Stimulated activated CD8-positive, alpha-beta memory T cell treated with anti-CD3 and anti-CD28 coated beads, Interleukin-15, amount 100 ng/mL, for 48 hours (primary cell): ENCODE data around the gene PRODH2.
"Not testable (repeated sequence)": the region's sequence is repeated elsewhere in the genome, so short reads cannot be mapped to it uniquely, and the experiment has no call there.

Experiments used
- DNase-seq, 2 donors: peaks; one replicate each; pipeline ENCODE4 v3.0.0-alpha.2; 2020; ENCODE audit warnings: low read depth in 2 of 2

PRODH2 gene

GRCh38 chr19:35781650-35782049 is 31.0 kb downstream of the PRODH2 start:
- no peak for DNase-seq

GRCh38 chr19:35780717-35781116 is 31.9 kb downstream of the PRODH2 start:
- no peak for DNase-seq

DNA sequence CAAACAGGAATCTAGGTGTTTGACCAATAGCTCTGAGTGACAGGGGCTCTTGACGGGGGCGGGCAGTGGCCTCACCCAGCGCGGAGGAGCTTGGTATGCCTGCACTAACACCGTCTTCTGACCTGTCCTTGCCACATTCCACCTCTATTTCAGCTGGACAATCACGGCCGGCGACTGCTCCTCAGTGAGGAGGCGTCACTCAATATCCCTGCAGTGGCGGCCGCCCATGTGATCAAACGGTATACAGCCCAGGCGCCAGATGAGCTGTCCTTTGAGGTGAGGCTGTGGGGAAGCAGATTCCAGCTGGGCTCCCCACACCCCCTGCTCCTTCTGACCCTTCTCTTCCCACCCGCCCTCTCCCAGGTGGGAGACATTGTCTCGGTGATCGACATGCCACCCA is 32.6 kb downstream of the PRODH2 start:
- DNase-seq = no peak

DNA sequence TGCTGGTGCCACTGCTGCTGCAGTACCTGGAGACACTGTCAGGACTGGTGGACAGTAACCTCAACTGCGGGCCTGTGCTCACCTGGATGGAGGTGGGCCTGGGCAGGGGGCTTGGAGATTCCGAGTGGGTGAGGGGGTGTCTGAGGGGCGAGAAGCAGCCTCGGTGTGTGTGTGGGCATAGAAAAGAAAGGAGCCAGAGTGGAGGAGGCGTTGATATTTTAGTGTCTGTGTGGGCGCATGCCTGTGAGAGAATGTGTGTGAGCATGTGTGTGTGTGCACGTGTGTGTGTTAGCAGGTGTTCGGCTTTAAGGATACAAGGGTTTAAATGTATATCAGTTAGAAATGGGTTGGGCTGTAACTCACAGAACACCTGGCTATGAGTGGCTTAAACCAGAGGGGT is 33.6 kb downstream of the PRODH2 start:
- DNase-seq = no peak

DNA sequence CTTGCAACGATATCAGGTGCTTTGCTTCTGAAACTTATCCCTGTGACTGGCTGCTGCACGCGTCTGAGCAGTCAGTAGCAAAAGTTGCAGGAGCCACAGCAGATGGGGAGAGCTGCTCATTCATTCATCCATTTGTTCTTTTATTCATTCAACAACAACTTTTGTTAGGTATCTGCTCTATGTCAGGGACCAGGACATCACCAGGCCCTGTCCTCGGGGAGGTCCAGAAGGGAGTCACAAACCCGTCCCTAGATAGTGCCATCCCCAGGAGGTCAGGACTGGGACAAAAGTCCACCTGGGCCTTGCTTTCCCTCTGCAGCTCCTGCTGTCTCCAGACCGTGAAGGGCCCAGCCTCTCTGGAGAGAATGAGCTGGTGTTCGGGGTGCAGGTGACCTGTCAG is 34.7 kb downstream of the PRODH2 start:
- DNase-seq = no peak

DNA sequence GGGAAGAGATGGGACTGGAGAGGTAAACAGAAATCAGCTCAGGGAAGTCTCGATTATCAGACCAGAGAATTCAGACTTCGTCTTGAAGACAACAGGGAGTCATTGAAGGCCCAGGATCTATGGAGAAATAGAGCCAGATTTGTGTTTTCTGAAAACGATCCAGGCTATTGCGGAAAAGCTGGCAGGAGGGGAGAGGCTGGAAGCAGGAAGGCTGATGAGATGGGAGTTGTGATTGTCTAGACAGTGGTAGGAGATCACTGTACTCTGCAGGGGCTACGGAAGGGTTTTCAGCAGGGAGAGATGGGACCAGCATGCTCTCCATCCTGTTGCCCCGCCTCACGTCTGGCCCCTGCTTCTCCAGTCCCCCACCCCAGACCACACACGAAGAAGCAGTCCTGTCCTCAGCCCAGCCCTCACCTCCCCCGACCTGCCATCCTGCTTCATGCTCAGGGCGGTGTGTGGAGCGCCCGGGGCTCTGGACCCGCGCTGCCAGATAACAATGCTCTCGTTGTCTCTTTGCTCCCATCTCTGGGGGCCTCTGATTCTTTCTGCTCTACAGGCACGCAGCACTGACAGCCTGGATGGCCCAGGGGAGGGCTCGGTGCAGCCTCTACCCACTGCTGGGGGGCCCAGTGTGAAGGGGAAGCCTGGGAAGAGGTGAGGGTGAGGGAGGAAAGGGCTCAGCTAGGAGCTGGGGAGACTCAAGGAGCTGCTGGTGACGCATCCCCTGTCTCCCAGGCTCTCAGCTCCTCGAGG is 35.4 kb downstream of the PRODH2 start:
- no peak for DNase-seq

DNA sequence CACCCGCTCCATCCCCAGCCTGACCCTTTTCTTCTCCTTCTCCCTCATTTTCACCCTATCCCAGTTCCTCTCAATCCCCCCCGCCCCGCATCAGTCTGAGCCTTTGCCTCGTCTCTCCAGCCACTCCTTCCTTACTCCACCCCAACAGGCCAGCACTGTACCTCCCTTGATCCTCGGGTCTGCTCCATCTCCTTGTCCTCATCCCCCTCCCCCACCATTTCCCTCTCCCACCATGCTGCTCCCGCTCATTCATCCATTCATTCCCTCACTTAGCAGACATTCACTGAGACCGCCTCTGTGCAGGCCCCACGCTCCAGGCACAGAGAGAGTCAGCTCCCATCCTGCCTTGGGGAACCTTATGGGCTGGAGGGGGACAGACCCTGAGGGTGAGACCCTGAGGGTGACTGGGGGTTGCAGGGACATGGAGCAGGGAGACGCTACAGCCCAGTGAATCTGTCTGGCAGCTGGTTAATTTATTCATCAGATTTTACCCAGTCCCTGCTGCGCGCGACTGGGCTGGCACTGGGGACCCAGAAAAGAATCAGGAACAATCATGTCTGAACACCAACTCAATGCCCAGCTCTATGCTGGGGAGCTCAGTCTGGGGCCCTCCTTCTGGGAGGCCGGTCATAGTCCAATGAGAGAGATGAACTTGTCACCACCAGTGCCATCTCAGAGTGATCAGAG is 36.4 kb downstream of the PRODH2 start:
- no peak for DNase-seq

GRCh38 chr19:35775298-35776101 is 37.1 kb downstream of the PRODH2 start, which contains the start of gene ARHGAP33:
Gene ARHGAP33 (plus strand): TSS chr19:35775564. CDS start chr19:35775659, 95 bp downstream.
- peak; percentile 97 for DNase-seq

GRCh38 chr19:35775046-35775297 is 37.7 kb downstream of the PRODH2 start:
- DNase-seq = no peak

- DNase-seq = no peak
These were observed 38.2 kb downstream of the PRODH2 start for GRCh38 chr19:35774274-35775045.

DNA sequence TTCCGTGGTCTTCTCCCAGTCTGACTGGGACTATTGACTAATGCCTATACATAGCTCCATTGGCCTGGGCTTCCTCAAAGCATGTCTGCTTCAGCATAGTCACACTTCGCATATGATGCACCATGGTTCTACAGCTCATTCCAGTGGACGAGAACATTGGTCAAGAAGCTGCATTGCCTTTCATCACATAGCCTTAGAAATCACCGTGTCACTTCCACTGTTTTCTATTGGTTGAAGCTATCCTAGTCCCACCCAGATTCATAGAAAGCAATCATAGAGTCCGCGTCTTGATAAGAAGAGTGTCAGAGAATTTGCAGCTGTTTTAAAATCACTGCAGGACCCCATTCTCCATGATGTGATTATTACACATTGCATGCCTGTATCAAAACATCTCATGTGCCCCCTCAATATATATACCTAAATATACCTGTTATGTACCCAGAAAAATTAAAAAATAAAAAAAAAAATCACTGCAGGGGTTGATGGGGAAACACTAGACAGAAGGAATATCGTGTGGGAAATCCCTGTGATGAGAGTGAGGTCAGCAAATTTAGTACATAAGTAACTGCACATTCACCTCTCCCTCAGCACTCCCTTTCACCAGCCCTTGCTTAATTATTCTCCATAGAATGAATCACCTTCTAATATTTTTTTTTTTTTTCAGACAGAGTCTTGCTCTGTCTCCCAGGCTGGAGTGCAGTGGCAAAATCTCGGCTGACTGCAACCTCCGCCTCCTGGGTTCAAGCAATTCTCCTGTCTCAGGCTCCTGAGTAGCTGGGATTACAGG is 39.4 kb downstream of the PRODH2 start:
- DNase-seq = no peak

DNA sequence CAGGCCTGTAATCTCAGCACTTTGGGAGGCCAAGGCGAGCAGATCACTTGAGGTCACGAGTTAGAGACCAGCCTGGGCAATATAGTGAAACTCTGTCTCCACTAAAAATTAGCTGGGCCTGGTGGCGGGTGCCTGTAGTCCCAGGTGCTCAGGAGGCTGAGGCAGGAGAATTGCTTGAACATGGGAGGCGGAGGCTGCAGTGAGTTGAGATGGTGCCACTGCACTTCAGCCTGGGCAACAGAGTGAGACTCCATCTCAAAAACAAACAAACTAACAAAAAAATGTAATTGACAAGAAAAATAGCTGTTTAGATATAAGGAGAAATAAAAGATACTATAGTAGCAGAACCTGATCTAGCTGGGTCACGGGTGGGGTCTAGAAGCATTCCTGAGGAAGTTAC is 40.3 kb downstream of the PRODH2 start:
- not testable (repeated sequence) for DNase-seq

DNA sequence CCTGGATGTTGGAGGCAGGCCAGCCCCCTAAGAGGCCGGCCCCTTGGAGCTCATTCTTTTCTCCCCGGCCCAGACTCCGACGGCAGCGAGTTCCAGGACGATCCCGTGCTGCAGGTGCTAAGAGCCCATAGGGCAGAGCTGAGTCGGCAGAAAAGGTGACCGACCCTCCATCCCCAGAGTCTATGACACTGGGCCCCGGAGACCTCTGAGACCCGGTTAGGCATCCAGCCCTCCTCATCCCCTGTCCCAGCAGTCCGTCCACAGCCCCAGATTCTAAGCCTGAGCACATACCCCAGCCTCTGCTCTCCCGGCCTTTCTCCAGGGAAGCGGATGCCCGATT is 44.6 kb downstream of the PRODH2 start:
- DNase-seq = no peak

GRCh38 chr19:35767288-35768081 is 45.2 kb downstream of the PRODH2 start:
- DNase-seq = no peak

DNA sequence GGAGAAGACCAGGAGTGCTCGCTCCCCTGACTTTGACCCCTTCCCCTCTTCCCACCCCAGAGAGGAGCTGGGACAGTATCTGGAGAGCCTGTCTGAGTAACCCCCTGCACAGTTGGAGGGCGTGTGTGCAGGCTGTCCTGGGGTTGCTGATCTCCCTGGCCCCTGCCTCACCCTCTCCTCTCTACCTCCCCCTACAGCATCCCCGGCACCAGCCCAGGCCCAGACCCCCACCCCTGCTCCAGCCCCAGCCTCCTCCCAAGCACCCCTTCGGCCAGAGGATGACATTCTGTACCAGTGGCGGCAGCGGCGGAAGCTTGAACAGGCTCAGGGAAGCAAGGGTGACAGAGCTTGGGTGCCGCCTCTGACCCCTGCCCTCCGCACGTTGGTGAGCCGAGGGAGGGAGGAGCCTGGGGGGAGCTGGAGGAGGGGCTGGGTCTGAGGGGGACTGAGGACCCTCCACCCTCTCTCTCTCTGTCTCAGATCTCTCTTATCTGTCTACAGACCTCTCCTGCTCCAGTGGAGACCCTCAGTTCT is 46.0 kb downstream of the PRODH2 start:
- DNase-seq = no peak

DNA sequence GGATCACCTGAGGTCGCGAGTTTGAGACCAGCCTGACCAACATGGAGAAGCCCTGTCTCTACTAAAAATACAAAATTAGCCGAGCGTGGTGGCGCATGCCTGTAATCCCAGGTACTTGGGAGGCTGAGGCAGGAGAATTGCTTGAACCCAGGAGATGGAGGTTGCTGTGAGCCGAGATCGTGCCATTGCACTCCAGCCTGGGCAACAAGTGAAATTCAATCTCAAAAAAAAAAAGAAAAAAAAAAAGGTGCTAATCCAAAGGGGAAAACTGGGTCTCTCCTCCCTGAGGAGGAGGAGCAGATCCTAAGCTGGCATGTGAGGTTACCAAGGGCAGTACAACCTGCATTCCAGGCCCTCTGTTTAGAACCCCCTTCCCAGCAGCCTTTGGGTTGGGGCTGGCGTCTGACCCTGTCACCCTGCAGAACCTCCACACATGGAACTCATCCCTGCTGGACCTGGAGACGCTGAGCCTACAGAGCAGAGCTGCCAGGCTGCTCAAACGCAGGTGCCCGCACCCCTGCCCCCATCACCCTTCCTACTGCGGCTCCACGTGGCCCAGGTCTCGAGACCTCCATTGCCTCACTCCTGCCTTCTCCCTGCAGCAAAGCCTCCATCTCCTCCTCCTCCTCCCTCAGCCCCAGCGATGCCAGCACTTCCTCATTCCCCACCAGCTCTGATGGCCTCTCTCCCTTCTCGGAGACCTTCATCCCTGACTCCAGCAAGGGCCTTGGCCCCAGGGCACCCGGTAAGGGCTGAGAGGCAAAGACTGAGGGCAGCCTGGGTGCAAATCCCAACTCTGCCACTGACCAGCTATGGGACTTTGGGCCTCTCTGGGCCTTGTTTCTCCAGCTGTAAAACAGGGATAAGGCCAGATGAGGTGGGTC is 48.0 kb downstream of the PRODH2 start:
- DNase-seq = no peak

- no peak for DNase-seq
These were observed 51.8 kb downstream of the PRODH2 start for GRCh38 chr19:35760711-35761349.

- no peak for DNase-seq
These were observed 52.9 kb downstream of the PRODH2 start for GRCh38 chr19:35759697-35760096.
